ENCODE data around the gene PRR14.
"Not testable (repeated sequence)": the region's sequence is repeated elsewhere in the genome, so short reads cannot be mapped to it uniquely, and the experiment has no call there.

Gene PRR14

GRCh38 chr16:30633526-30633925 is 17.2 kb upstream of the PRR14 start:
- no peak for DNase-seq

- DNase-seq, result no peak
Measured at GRCh38 chr16:30636599-30636998, 14.2 kb upstream of the PRR14 start.

GRCh38 chr16:30637139-30637538 is 13.6 kb upstream of the PRR14 start:
- not testable (repeated sequence) for DNase-seq

- peak; percentile 70 for DNase-seq
Measured at GRCh38 chr16:30637944-30638343, 12.8 kb upstream of the PRR14 start.

GRCh38 chr16:30641378-30641982 is 9.3 kb upstream of the PRR14 start:
- no peak for DNase-seq

- no peak for DNase-seq
Measured at GRCh38 chr16:30644334-30644830, 6.4 kb upstream of the PRR14 start.

GRCh38 chr16:30645727-30646126 is 5.0 kb upstream of the PRR14 start:
- no peak for DNase-seq

- DNase-seq, result no peak
Measured at GRCh38 chr16:30647274-30647571, 3.5 kb upstream of the PRR14 start.

- peak; percentile 72 for DNase-seq
Measured at GRCh38 chr16:30649725-30650368, 913 bp upstream of the PRR14 start.

- DNase-seq, result peak; percentile 63
Measured at GRCh38 chr16:30651124-30652004, 604 bp downstream of the PRR14 start.

GRCh38 chr16:30652005-30652296 is 1.2 kb downstream of the PRR14 start:
- no peak for DNase-seq

- DNase-seq, result no peak
Measured at GRCh38 chr16:30652718-30653117, 2.0 kb downstream of the PRR14 start.

GRCh38 chr16:30654856-30655255 is 4.1 kb downstream of the PRR14 start:
- no peak for DNase-seq

GRCh38 chr16:30655815-30656347 is 5.1 kb downstream of the PRR14 start:
- DNase-seq, result no peak

- no peak for DNase-seq
Measured at GRCh38 chr16:30656388-30656787, 5.6 kb downstream of the PRR14 start.

GRCh38 chr16:30656974-30657865 is 6.5 kb downstream of the PRR14 start:
- no peak for DNase-seq

GRCh38 chr16:30657866-30658730 is 7.3 kb downstream of the PRR14 start, which contains the start of gene FBRS:
TSS of gene FBRS (plus strand) at chr16:30658431. CDS start at chr16:30659519, 1,088 bp downstream.
- DNase-seq, result peak; percentile 100

- DNase-seq, result peak; percentile 98
Measured at GRCh38 chr16:30658731-30659506, 8.2 kb downstream of the PRR14 start.

- DNase-seq, result no peak
Measured at GRCh38 chr16:30659507-30660423, 9.0 kb downstream of the PRR14 start.

All from MV-4-11 (cell line).